Liver (tissue), 9 donors: ENCODE results near the gene MTMR2. TPM values are rescaled to one million over a fixed set of nuclear protein-coding genes. Genes with fewer than 3 reads are reported as not detected.

Source experiments
- DNase-seq: peaks from one replicate; pipeline ENCODE4 v3.0.0-alpha.2; 2017; ENCODE audit warnings: low spot score
- H3K27ac ChIP-seq, 2 donors: one replicate each; pipeline ENCODE4 v1.7.0; 2013; ENCODE audit warnings: inconsistent platforms in 2 of 2, low read length in 2 of 2, control low read depth in 1 of 2, low read depth in 1 of 2, mild to moderate bottlenecking in 1 of 2
- H3K27me3 ChIP-seq, 4 donors: one replicate each; pipeline versions ENCODE4 v1.6.1 to v1.7.0; 2013; ENCODE audit warnings: low read length in 3 of 4, inconsistent platforms in 1 of 4, mild to moderate bottlenecking in 1 of 4, moderate library complexity in 1 of 4; ENCODE audit not compliant: control insufficient read depth in 4 of 4, insufficient read depth in 4 of 4
- H3K36me3 ChIP-seq, 4 donors: one replicate each; pipeline versions ENCODE4 v1.6.1 to v1.7.0; 2013; ENCODE audit warnings: low read length in 3 of 4, mild to moderate bottlenecking in 3 of 4, low read depth in 1 of 4, moderate library complexity in 1 of 4; ENCODE audit not compliant: control insufficient read depth in 4 of 4, insufficient read depth in 3 of 4
- H3K4me1 ChIP-seq, 4 donors: one replicate each; pipeline versions ENCODE4 v1.6.1 to v1.7.0; 2013; ENCODE audit warnings: low read length in 3 of 4, mild to moderate bottlenecking in 3 of 4, moderate library complexity in 1 of 4; ENCODE audit not compliant: control insufficient read depth in 4 of 4, insufficient read depth in 4 of 4
- H3K4me3 ChIP-seq, 3 donors: one replicate each; pipeline versions ENCODE4 v1.6.1 to v1.7.0; 2013; ENCODE audit warnings: low read length in 3 of 3, control low read depth in 1 of 3, low read depth in 1 of 3, mild to moderate bottlenecking in 1 of 3
- H3K9ac ChIP-seq, 2 donors: one replicate each; pipeline ENCODE4 v1.7.0; 2013; ENCODE audit warnings: low read length in 2 of 2, mild to moderate bottlenecking in 2 of 2, moderate library complexity in 2 of 2, control low read depth in 1 of 2, low read depth in 1 of 2
- H3K9me3 ChIP-seq, 4 donors: one replicate each; pipeline versions ENCODE4 v1.6.1 to v1.7.0; 2013; ENCODE audit warnings: low read length in 3 of 4; ENCODE audit not compliant: control insufficient read depth in 4 of 4
- ATF3 ChIP-seq: IDR thresholded peaks from 2 replicates; pipeline ENCODE4 v1.6.1; 2016; ENCODE audit warnings: antibody characterized with exemption
- CTCF ChIP-seq: fragments of 150-350 bp; IDR thresholded peaks from 2 replicates; pipeline ENCODE4 v1.5.1; 2017; ENCODE audit warnings: improper control_type of control experiment, low read depth, low read length; ENCODE audit not compliant: missing input control
- EGR1 ChIP-seq, 2 donors: IDR thresholded peaks; 2 replicates each; pipeline ENCODE4 v1.6.1; 2016 to 2018; ENCODE audit warnings: antibody characterized with exemption in 2 of 2, low read depth in 2 of 2
- FOXA2 ChIP-seq: IDR thresholded peaks from 2 replicates; pipeline ENCODE4 v1.6.1; 2016; ENCODE audit warnings: antibody characterized with exemption
- GABPA ChIP-seq, 2 donors: IDR thresholded peaks in 1 of 2; conservative IDR thresholded peaks in 1 of 2; 2 replicates each; pipeline ENCODE4 v1.6.1; 2016; ENCODE audit warnings: antibody characterized with exemption in 2 of 2, mild to moderate bottlenecking in 1 of 2, moderate library complexity in 1 of 2
- HNF4A ChIP-seq, 2 donors: conservative IDR thresholded peaks; 2 replicates each; pipeline ENCODE4 v1.6.1; 2016; ENCODE audit warnings: antibody characterized with exemption in 2 of 2, mild to moderate bottlenecking in 2 of 2
- HNF4G ChIP-seq: IDR thresholded peaks from 2 replicates; pipeline ENCODE4 v1.6.1; 2016; ENCODE audit warnings: antibody characterized with exemption
- JUND ChIP-seq, 2 donors: IDR thresholded peaks; 2 replicates each; pipeline ENCODE4 v1.6.1; 2016; ENCODE audit warnings: antibody characterized with exemption in 2 of 2
- MAX ChIP-seq: IDR thresholded peaks from 2 replicates; pipeline ENCODE4 v1.6.1; 2016; ENCODE audit warnings: antibody characterized with exemption
- NR2F2 ChIP-seq: IDR thresholded peaks from 2 replicates; pipeline ENCODE4 v1.6.1; 2016; ENCODE audit warnings: antibody characterized with exemption
- RAD21 ChIP-seq, 2 donors: IDR thresholded peaks; 2 replicates each; pipeline ENCODE4 v1.6.1; 2016; ENCODE audit warnings: antibody characterized with exemption in 2 of 2, mild to moderate bottlenecking in 2 of 2
- SP1 ChIP-seq: IDR thresholded peaks from 2 replicates; pipeline ENCODE4 v1.6.1; 2018; ENCODE audit warnings: antibody characterized with exemption, mild to moderate bottlenecking
- TAF1 ChIP-seq: conservative IDR thresholded peaks from 2 replicates; pipeline ENCODE4 v1.6.1; 2016; ENCODE audit warnings: antibody characterized with exemption, mild to moderate bottlenecking
- WGBS: extraction: QIAGEN DNeasy Blood & Tissue Kit; methylation state at CpG from one replicate; pipeline ENCODE4 v1.1.7; 2013; 5-methylcytosine and 5-hydroxymethylcytosine counted together
- polyA plus RNA-seq, 2 donors: library from polyadenylated mRNA; stranded (reverse) in 1 of 2; unstranded in 1 of 2; fragments of 200-250 nt in 1 of 2; fragments of >200 nt in 1 of 2; fragmentation: Nextera tagmentation in 1 of 2; extraction: Ambion mirVana in 1 of 2; gene quantifications; one replicate each; pipeline versions ENCODE4 v1.2.1 to v1.2.3, GENCODE V29; 2013 to 2015
- total RNA-seq, 2 donors: library from RNA; depleted of rRNA; stranded (reverse); fragments of >200 nt; gene quantifications; one replicate each; pipeline ENCODE4 v1.2.3, GENCODE V29; 2014
- donor health status: healthy.
- donor health status: healthy.
- donor health status: healthy.
- donor health status: healthy.
- donor health status: healthy.

Gene MTMR2
- total and polyA plus RNA-seq, 4 donors, result 2.0 to 9.5 (median 3.1) TPM

- H3K4me3 ChIP-seq, result no peak overlapping the region
- 97% methylated on average over 1 of the region's 1 CpG for WGBS
- peaks cover 0 to 2% (median 0%) of the 10 kb centered on the region in 4 donors for H3K4me1 ChIP-seq
- no peaks in the 10 kb centered on the region for H3K9me3 ChIP-seq
- DNase-seq, result no peak
- no peaks in the 10 kb centered on the region for H3K27me3 ChIP-seq
- no peak overlapping the region for H3K27ac ChIP-seq
- TF ChIP-seq ATF3, result no peak
- TF ChIP-seq HNF4A (conservative IDR thresholded peaks at IDR 0.05), result no peak
- no peak for TF ChIP-seq SP1
- no peak for TF ChIP-seq TAF1
- no peak for TF ChIP-seq RAD21 (IDR thresholded peaks at IDR 0.05)
- no peak for TF ChIP-seq NR2F2
- TF ChIP-seq EGR1 (IDR thresholded peaks at IDR 0.05; ENCODE audit: low read depth in 2 of 2), result no peak
- no peak for TF ChIP-seq GABPA (IDR thresholded peaks at IDR 0.05 in 1 of 2, conservative IDR thresholded peaks at IDR 0.05 in 1 of 2)
- no peak for TF ChIP-seq CTCF
- TF ChIP-seq JUND (IDR thresholded peaks at IDR 0.05), result no peak
- H3K36me3 ChIP-seq, result no peaks in the 10 kb centered on the region
- H3K9ac ChIP-seq, result no peak overlapping the region
These were observed 9.9 kb downstream of the MTMR2 start for GRCh38 chr11:95913830-95914615.

GRCh38 chr11:95912902-95913560 is 10.9 kb downstream of the MTMR2 start:
- TF ChIP-seq FOXA2, result no peak
- no peak for TF ChIP-seq TAF1
- TF ChIP-seq RAD21 (IDR thresholded peaks at IDR 0.05), result no peak
- TF ChIP-seq CTCF, result no peak
- TF ChIP-seq HNF4A (conservative IDR thresholded peaks at IDR 0.05), result no peak
- TF ChIP-seq ATF3, result no peak
- TF ChIP-seq EGR1 (IDR thresholded peaks at IDR 0.05; ENCODE audit: low read depth in 2 of 2), result no peak
- TF ChIP-seq JUND (IDR thresholded peaks at IDR 0.05), result no peak
- TF ChIP-seq MAX, result no peak
- no peak for TF ChIP-seq NR2F2
- no peak for TF ChIP-seq HNF4G
- peaks cover 0 to 2% (median 0%) of the 10 kb centered on the region in 4 donors for H3K4me1 ChIP-seq
- H3K36me3 ChIP-seq, result no peaks in the 10 kb centered on the region
- no peak overlapping the region for H3K9ac ChIP-seq
- no peak for DNase-seq
- H3K27me3 ChIP-seq, result no peaks in the 10 kb centered on the region
- H3K9me3 ChIP-seq, result no peaks in the 10 kb centered on the region
- no peak overlapping the region for H3K4me3 ChIP-seq
- WGBS, result 94% methylated on average over 4 of the region's 4 CpGs
- H3K27ac ChIP-seq, result no peak overlapping the region
